M059J (cell line): Measurements from ENCODE around the gene VWA8. TPM values are rescaled to one million over a fixed set of nuclear protein-coding genes. Genes with fewer than 3 reads are reported as not detected.
A peak's percentile ranks its signal among the peaks of the same experiment; 100 is the strongest.

ENCODE experiments used
- DNase-seq: peaks from one replicate; pipeline ENCODE4 v3.0.0-alpha.2; 2012; ENCODE audit warnings: low read depth
- total RNA-seq: library from RNA; depleted of rRNA; stranded (reverse); fragments of >200 nt; shearing (Covaris generic); gene quantifications from 2 replicates; pipeline ENCODE4 v1.2.3, GENCODE V29; 2014; rRNA removed

Gene VWA8
- 5.2 and 10.4 TPM in 2 replicates for total RNA-seq

DNA sequence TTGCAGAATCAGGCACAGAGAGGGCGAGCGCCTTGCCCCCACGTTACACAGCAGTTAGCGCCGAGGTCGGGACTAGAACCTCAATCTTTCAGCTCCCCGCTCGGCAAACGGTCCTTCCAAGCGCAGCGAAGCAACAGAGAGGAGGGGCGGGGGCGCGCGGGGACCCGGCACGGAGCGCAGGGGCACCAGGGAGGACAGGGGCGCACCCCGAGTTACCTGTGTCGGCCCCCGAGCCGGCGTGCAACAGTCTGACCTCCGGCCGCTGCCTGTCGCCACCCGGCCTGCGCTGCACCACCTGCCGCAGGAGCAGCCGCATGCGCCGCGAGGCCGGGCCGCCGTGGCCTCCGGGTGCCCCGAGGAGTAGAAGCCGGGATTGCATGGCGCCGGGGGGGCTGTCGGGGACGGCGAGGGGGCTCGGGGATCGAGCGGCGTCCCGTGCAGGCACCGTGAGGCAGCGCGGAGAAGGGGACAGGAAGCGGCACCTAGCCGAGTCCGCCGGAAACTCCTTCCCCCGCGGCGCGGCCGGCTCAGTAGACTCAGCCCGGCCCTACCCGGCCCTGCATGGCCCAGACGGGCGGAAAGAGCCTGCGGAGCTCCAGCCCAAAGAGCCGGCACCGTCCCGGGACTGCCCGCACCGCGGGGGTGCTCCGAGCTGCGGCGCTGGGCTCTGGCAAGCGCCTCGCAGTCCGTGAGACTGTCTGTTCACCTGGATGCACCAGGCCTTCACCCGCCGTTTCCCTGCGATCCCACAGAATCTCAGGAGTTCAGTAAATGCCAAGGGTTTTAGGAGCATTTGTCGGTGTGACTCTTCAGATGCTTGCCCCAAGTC, at the start of gene VWA8:
VWA8 (minus strand) TSS at position 473 of the 829 bp plus-strand sequence; CDS start at position 379, 94 bp downstream.
- peak; percentile 74 for DNase-seq

DNA sequence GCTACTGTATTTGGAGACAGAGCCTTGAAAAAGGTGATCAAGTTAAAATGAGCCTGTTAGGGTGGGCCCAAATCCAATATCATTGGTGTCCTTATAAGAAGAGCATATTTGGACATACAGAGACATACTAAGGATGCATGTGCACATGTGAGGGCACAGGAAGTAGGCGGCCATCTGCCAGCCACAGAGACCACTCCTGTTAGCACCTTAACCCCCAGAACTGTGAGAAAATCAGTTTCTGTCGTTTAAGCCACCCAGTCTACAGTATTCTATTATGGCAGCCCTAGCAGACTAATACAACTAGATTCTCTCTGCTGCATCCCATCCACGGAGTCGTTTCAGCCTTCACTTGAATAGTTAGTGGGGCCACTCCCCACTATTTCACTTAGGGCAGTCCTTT, 48.1 kb upstream of the VWA8 start:
- no peak for DNase-seq

DNA sequence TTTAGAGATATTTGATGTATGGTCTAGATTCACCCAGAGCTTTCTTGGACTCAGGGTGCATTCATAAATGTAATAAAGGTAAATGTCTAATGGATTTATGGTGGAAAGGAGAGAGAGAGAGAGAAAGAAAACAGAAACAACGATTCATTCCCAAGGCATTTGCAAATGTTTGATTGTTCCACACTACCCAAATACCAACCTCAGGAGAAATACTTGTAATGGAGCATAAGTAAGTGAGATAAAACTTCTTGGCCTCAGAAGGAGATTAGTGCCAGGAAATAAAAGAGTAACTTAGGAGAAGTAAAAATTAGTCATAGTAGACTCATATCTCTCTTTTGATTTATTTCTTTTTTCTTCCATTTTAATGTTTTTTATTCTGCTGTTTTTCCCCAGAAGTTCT, 46.9 kb upstream of the VWA8 start:
- DNase-seq = peak; percentile 56

DNA sequence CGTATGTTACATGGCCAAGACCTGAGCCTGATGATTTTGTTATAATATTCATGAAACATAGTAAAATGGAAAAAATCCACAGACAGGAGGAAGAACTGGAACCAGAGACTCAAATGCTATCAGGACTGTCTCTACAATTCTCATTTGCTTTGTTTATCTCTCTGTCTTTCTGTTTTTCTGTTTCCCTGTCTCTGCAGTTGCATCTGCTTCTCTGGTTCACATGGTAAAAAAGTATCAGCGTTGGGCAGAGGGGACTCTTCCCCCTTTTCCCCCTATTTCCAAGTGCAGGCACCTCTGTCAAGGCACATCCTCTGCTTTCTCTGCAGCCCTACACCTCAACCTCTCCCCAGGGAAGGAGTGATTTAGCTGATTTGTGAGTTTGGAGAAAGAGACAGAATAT, 41.2 kb upstream of the VWA8 start:
- no peak for DNase-seq

DNA sequence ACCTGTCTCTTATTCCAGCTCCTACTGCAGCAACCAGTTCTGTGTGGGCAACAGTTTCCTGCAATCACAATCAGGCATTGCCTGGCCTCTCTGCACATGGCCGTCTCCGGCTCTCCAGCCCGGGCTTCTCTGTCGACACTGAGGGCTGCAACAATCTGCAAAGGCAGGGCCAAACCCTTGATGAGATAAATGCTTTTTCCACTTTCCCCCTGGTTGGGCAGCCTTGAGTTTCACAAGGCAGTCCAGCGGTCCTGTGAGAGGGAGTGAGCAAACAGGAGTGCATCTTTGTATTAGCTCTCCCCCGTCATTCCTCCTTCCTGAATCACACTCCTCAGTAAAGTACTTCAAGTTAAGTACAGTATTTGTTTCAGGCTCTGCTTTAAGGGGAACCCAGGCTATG, 40.7 kb upstream of the VWA8 start:
- peak; percentile 47 for DNase-seq

GRCh38 chr13:42000846-42001245, 39.9 kb upstream of the VWA8 start:
- DNase-seq = no peak

DNA sequence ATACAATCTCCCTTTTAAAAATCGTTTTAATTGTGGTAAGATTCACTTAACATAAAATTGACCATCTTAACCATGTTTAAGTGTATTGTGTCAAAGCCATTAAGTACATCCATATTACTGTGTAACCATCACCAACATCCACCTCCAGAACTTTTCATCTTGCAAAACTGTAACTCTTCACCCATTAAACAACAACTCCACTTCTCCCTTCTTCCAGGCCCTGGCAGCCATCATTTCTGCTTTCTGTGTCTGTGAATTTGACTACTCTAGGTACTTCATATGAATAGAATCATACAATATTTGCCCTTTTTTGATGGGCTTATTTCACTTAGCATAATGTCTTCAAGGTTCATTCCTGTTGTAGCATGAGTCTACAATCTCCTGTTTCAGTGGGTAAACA, 36.5 kb upstream of the VWA8 start:
- no peak for DNase-seq

DNA sequence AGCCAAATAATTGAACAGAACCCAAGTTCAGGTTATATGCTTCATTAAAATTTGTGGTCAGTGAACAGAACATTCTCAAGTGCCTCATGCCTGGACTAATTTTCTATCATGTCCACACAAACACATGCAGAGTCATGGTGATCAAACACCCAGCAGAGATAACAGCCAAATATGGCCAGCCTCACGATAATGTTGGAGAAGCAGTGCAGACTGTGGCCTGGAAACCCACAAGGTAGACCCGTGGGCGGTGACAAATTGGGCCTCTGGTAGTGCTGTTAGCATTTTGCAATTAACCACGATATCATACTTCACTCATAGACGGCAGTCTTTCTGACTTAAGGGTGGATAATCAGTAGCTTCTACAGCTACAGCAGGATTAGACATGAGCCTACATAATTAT, 35.0 kb upstream of the VWA8 start:
- DNase-seq = peak; percentile 56

GRCh38 chr13:41995336-41995735, 34.4 kb upstream of the VWA8 start:
- no peak for DNase-seq

DNA sequence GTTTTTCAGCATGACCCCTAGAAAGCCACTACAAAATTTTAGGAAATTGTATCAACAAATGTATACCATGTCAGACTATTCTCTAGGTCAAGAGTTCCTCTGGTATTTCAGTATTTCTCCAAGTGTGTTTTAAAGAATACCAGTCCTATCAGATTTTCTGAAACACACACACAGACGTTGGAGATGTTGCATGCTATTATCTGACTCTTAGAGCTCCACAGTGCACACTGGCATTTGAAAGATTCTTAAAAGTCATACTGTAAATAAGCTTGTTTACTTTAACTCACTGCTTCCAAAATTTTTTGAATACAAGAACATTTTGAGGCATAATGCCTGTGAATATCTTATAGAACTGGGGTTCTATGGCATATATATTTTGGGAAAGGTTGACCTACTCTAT, 33.8 kb upstream of the VWA8 start:
- DNase-seq = no peak

DNA sequence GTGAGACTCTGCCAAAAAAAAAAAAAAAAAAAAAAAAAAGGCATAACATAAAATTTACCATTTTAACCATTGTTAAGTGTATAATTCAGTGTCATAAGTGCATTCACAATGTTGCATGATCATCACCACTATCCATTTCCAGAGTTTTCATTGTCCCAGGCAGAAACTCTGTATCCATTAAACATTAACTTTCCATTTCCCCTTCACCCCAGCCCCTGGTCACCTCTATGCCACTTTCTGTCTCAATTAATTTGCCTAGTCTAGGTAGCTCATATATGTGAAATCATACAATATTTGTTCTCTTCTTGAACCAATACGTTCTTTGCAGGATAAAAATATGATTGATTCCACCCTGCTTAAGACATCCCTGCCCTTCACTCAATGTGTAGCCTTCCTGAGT, 31.0 kb upstream of the VWA8 start:
- DNase-seq = no peak

DNA sequence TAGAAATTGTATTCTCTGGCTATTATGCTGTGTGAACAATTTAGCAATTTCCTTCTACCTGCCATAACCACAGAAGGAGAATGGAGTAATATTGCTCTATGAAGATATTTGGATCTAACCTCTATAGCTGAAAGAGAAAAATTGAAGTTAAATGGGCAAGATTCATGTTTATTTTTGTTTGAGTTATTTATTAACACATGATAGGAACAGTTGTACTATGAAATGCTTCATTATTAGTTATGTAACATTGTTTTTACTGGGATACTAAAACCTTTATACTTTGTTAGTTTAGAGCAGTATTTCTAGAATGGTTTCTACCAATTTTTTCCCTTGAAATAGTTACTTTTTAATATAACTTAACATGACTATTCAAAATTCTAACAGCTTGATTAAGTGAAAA, 27.3 kb upstream of the VWA8 start:
- no peak for DNase-seq

DNA sequence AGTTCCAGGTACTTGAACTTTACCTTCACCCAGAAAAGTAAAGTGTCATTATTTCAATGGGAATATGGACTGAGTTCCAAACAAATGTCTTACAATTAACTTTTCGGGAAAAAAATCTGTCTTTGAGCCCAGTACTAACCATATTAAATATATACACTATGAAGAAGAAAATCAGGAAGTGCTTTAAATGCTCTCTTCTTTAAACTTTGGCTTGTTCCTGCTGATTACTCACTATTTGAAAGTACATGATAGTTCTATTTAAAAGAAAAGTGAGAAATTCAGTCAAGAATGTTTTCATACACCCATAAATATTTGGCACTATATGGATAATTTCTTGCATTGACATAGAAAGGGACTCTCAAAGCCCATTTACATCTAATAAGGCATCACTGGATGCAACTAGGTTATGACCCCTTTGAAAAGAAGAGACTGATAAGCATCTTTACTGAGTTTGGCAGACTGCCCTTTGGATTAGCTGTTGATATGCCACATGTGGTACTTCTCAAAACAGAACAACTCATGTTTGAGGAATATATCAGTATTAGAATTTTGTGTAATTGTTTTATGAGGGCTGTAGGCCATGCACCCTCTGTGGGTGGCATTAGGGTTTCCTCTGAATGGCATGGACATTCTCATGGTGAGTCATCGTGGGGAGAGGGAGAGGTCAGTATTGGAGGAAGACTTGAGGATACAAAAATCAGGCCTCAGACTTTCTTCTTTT, 25.0 kb upstream of the VWA8 start:
- DNase-seq = peak; percentile 87

- peak; percentile 48 for DNase-seq
Observed at GRCh38 chr13:41981951-41982715, 21.2 kb upstream of the VWA8 start.

- no peak for DNase-seq
Observed at GRCh38 chr13:41978007-41978406, 17.1 kb upstream of the VWA8 start.

DNA sequence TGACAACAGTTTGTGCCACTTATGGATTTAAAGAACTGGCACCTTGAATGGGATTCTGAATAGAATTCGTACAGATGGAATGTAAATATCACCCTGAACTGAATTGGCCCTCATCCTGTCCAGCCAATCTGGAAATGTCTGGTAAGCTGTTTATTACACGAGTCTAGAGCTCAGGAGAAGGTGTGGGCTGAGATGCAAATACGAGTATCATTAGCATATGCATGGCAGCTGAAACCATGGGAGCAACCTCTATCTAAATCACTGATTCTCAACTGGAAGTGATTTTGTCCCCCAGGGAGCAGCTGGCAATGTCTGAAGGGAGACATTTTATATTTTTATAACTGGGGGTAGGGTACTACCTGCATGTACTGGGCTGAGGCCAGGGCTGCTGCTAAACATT, 15.6 kb upstream of the VWA8 start:
- no peak for DNase-seq

- DNase-seq = no peak
Observed at GRCh38 chr13:41974262-41974900, 13.5 kb upstream of the VWA8 start.

DNA sequence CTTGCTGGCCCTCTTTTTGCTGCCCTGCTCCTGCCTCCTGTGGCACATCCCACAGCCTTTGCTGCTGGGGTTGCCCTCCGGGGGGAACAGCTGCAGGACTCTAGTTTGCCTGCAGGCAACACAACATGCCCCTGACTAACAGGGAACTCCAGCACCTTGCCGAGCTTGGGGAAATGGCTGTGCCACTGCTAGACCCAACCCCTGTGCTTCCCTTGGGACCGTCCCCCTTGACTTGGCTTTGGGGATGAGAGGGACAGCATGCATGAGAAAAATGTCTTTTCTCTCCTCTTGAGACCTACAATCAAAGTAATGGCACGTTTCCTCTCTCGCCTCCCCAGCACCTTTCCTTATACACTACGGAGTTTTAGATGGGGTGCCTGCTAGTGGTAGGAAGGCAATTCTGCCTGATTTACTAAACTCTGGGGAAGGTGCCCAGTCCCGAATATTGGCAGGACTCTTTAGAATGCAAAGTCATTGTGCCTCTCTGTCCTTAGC, 12.4 kb upstream of the VWA8 start:
- no peak for DNase-seq

- DNase-seq = no peak
Observed at GRCh38 chr13:41971848-41972247, 10.9 kb upstream of the VWA8 start.

GRCh38 chr13:41970918-41971317, 10.0 kb upstream of the VWA8 start:
- DNase-seq = peak; percentile 16

GRCh38 chr13:41970022-41970421, 9.1 kb upstream of the VWA8 start:
- no peak for DNase-seq

- no peak for DNase-seq
Observed at GRCh38 chr13:41969072-41969471, 8.2 kb upstream of the VWA8 start.
